ENCODE data around the gene ZCCHC24. TPM values are rescaled to one million over a fixed set of nuclear protein-coding genes. Genes with fewer than 3 reads are reported as not detected.
A peak's percentile ranks its signal among the peaks of the same experiment; 100 is the strongest.

Gene ZCCHC24
- total RNA-seq, 1 donor from 2014 or later = 33.9 TPM

GRCh38 chr10:79445977-79446757 lies 743 bp upstream of the ZCCHC24 start:
- DNase-seq (ENCODE audit: low spot score) = no peak

GRCh38 chr10:79444199-79445119 lies 965 bp downstream of the ZCCHC24 start:
- peak; percentile 69 for DNase-seq (ENCODE audit: low spot score)

- peak; percentile 49 for DNase-seq (ENCODE audit: low spot score)
Observed at GRCh38 chr10:79443338-79444198, 1.9 kb downstream of the ZCCHC24 start.

GRCh38 chr10:79442171-79443040 lies 3.0 kb downstream of the ZCCHC24 start:
- no peak for DNase-seq (ENCODE audit: low spot score)

GRCh38 chr10:79441433-79441832 lies 4.0 kb downstream of the ZCCHC24 start:
- DNase-seq (ENCODE audit: low spot score) = no peak

- DNase-seq (ENCODE audit: low spot score) = no peak
Observed at GRCh38 chr10:79440281-79440680, 5.1 kb downstream of the ZCCHC24 start.

GRCh38 chr10:79438699-79439085 lies 6.7 kb downstream of the ZCCHC24 start:
- DNase-seq (ENCODE audit: low spot score) = no peak

- no peak for DNase-seq (ENCODE audit: low spot score)
Observed at GRCh38 chr10:79438021-79438698, 7.3 kb downstream of the ZCCHC24 start.

- no peak for DNase-seq (ENCODE audit: low spot score)
Observed at GRCh38 chr10:79437111-79437814, 8.2 kb downstream of the ZCCHC24 start.

- no peak for DNase-seq (ENCODE audit: low spot score)
Observed at GRCh38 chr10:79436850-79437103, 8.6 kb downstream of the ZCCHC24 start.

- DNase-seq (ENCODE audit: low spot score) = no peak
Observed at GRCh38 chr10:79436066-79436849, 9.2 kb downstream of the ZCCHC24 start.

- peak; percentile 72 for DNase-seq (ENCODE audit: low spot score)
Observed at GRCh38 chr10:79435271-79436065, 10.0 kb downstream of the ZCCHC24 start.

GRCh38 chr10:79434821-79435251 lies 10.6 kb downstream of the ZCCHC24 start:
- DNase-seq (ENCODE audit: low spot score) = peak; percentile 75

GRCh38 chr10:79434223-79434687 lies 11.2 kb downstream of the ZCCHC24 start:
- DNase-seq (ENCODE audit: low spot score) = no peak

- no peak for DNase-seq (ENCODE audit: low spot score)
Observed at GRCh38 chr10:79433324-79434222, 11.9 kb downstream of the ZCCHC24 start.

- no peak for DNase-seq (ENCODE audit: low spot score)
Observed at GRCh38 chr10:79431891-79432831, 13.3 kb downstream of the ZCCHC24 start.
